D721Med (cell line): ENCODE data around the gene PLCH1.

ENCODE experiments used
- DNase-seq: peaks from one replicate; pipeline ENCODE4 v3.0.0; 2011; ENCODE audit warnings: low spot score; ENCODE audit not compliant: insufficient read length
- FAIRE-seq: peaks from 2 replicates; lab custom pipeline; 2011; peaks lifted over from hg19 to GRCh38; lab: Jason Lieb, UNC
- TF ChIP-seq, protein P1 (sequence below): IDR thresholded peaks from 2 replicates; pipeline ENCODE4 v1.5.1; 2012; ENCODE audit warnings: mild to moderate bottlenecking, control low read depth; ENCODE audit not compliant: insufficient read depth; ENCODE audit errors: missing control alignments

PLCH1 gene, protein sequence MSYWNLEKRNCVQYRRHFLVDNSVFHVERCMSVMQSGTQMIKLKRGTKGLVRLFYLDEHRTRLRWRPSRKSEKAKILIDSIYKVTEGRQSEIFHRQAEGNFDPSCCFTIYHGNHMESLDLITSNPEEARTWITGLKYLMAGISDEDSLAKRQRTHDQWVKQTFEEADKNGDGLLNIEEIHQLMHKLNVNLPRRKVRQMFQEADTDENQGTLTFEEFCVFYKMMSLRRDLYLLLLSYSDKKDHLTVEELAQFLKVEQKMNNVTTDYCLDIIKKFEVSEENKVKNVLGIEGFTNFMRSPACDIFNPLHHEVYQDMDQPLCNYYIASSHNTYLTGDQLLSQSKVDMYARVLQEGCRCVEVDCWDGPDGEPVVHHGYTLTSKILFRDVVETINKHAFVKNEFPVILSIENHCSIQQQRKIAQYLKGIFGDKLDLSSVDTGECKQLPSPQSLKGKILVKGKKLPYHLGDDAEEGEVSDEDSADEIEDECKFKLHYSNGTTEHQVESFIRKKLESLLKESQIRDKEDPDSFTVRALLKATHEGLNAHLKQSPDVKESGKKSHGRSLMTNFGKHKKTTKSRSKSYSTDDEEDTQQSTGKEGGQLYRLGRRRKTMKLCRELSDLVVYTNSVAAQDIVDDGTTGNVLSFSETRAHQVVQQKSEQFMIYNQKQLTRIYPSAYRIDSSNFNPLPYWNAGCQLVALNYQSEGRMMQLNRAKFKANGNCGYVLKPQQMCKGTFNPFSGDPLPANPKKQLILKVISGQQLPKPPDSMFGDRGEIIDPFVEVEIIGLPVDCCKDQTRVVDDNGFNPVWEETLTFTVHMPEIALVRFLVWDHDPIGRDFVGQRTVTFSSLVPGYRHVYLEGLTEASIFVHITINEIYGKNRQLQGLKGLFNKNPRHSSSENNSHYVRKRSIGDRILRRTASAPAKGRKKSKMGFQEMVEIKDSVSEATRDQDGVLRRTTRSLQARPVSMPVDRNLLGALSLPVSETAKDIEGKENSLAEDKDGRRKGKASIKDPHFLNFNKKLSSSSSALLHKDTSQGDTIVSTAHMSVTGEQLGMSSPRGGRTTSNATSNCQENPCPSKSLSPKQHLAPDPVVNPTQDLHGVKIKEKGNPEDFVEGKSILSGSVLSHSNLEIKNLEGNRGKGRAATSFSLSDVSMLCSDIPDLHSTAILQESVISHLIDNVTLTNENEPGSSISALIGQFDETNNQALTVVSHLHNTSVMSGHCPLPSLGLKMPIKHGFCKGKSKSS (N-terminal part only)

GRCh38 chr3:155744626-155745324 is at the start of gene PLCH1:
TSS of gene PLCH1 (minus strand) at chr3:155745071. CDS start at chr3:155704224, 40,847 bp downstream.
- no peak for FAIRE-seq
- DNase-seq, result peak; percentile 63
- TF ChIP-seq, protein P1, sequence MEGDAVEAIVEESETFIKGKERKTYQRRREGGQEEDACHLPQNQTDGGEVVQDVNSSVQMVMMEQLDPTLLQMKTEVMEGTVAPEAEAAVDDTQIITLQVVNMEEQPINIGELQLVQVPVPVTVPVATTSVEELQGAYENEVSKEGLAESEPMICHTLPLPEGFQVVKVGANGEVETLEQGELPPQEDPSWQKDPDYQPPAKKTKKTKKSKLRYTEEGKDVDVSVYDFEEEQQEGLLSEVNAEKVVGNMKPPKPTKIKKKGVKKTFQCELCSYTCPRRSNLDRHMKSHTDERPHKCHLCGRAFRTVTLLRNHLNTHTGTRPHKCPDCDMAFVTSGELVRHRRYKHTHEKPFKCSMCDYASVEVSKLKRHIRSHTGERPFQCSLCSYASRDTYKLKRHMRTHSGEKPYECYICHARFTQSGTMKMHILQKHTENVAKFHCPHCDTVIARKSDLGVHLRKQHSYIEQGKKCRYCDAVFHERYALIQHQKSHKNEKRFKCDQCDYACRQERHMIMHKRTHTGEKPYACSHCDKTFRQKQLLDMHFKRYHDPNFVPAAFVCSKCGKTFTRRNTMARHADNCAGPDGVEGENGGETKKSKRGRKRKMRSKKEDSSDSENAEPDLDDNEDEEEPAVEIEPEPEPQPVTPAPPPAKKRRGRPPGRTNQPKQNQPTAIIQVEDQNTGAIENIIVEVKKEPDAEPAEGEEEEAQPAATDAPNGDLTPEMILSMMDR, result no peak

- TF ChIP-seq, protein P1, result no peak
- no peak for DNase-seq
- FAIRE-seq, result no peak
These were observed 47.7 kb upstream of the PLCH1 start for GRCh38 chr3:155792532-155792931.

GRCh38 chr3:155791190-155791589 is 46.3 kb upstream of the PLCH1 start:
- TF ChIP-seq, protein P1, result no peak
- DNase-seq (no peak), FAIRE-seq (no peak)

GRCh38 chr3:155790272-155790925 is 45.5 kb upstream of the PLCH1 start:
- no peak for DNase-seq
- no peak for FAIRE-seq
- TF ChIP-seq, protein P1, result no peak

DNA sequence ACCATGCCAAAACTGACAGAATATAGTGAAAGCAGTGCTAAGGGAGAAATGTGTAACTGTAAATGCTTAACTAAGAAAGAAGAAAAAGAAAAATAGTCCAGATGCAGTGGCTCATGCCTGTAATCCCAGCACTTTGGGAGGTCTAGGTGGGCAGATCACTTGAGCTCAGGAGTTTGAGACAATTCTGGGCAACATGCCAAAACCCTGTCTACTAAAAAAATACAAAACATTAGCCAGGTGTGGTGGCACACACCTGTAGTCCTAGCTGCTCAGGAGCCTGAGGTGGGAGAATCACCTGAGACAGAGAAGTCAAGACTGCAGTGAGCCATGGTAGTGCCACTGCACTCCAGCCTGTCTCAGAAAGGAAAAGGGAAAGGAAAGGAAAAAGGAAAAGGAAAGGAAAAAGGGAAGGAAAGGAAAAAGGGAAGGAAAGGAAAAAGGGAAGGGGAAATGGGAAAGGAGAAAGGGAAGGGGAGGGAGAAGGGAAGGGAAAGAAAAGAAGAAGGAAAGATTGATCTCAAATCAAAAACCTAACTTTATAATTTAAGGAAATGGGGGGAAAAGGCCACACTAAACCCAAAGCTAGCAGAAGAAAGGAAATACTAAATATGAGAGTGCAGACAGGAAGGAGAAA is 40.9 kb upstream of the PLCH1 start:
- no peak for DNase-seq
- TF ChIP-seq, protein P1, result no peak
- no peak for FAIRE-seq

DNA sequence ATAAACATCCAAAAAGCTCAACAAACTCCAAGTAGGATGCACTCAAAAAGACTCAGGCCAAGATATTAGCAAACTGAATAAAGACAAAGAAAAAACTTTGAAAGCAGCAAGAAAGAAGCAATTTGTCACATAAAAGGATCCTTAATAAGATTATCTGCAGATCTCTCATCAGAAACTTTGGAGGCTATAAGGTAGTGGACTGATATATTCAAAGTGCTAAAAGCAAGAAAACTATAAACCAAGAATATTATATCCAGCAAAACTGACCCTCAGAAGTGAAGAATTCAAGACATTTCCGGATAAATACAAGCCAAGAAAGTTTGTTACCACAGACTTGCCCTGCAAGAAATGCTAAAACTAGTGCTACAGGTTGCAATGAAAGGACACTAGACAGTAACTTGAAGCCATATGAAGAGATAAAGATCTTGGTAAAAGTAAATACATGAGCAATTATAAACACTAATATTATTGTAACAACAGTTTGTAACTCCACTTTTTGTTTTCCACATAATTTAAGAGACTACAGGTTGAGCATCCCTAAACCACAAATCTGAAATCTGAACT is 37.6 kb upstream of the PLCH1 start:
- no peak for DNase-seq
- TF ChIP-seq, protein P1, result no peak
- no peak for FAIRE-seq
